Lower leg skin (tissue), 3 donors: ENCODE results near the gene PHC3.
"Not testable (repeated sequence)": the region's sequence is repeated elsewhere in the genome, so short reads cannot be mapped to it uniquely, and the experiment has no call there.

Source experiments
- CTCF ChIP-seq, 3 donors: fragments of 450-650 bp; IDR thresholded peaks; one replicate each; pipeline ENCODE4 v1.5.1; 2016; ENCODE audit warnings: antibody characterized with exemption in 3 of 3, mild to moderate bottlenecking in 3 of 3, moderate library complexity in 2 of 3
- POLR2A ChIP-seq, 2 donors: fragments of 450-650 bp; IDR thresholded peaks; one replicate each; pipeline ENCODE4 v1.6.1; 2016 to 2017; ENCODE audit warnings: antibody characterized with exemption in 2 of 2, mild to moderate bottlenecking in 1 of 2, moderate library complexity in 1 of 2

- not testable (repeated sequence) for TF ChIP-seq POLR2A, CTCF (IDR thresholded peaks at IDR 0.05)
Measured at GRCh38 chr3:170206164-170206762, 24.7 kb upstream of the PHC3 start.
